NK-92 (cell line): ENCODE measurements around the gene MAD1L1.

Source experiments
- DNase-seq: peaks from one replicate; lab custom pipeline; 2025; ENCODE audit not compliant: unreplicated experiment; lab: John Stamatoyannopoulos, UW

Gene MAD1L1

GRCh38 chr7:2120251-2120660 lies 112.5 kb downstream of the MAD1L1 start:
- no peak for DNase-seq

- DNase-seq = no peak
Observed at GRCh38 chr7:2118630-2119190, 114.0 kb downstream of the MAD1L1 start.

- DNase-seq = no peak
Observed at GRCh38 chr7:2118056-2118455, 114.7 kb downstream of the MAD1L1 start.

GRCh38 chr7:2117646-2118045 lies 115.1 kb downstream of the MAD1L1 start:
- no peak for DNase-seq

- no peak for DNase-seq
Observed at GRCh38 chr7:2116989-2117591, 115.7 kb downstream of the MAD1L1 start.

- DNase-seq = no peak
Observed at GRCh38 chr7:2116448-2116810, 116.3 kb downstream of the MAD1L1 start.

GRCh38 chr7:2115760-2116447 lies 116.8 kb downstream of the MAD1L1 start:
- DNase-seq = no peak

- no peak for DNase-seq
Observed at GRCh38 chr7:2114926-2115759, 117.6 kb downstream of the MAD1L1 start.

- DNase-seq = no peak
Observed at GRCh38 chr7:2114052-2114451, 118.7 kb downstream of the MAD1L1 start.

- DNase-seq = no peak
Observed at GRCh38 chr7:2112261-2113198, 120.2 kb downstream of the MAD1L1 start.

- DNase-seq = no peak
Observed at GRCh38 chr7:2111568-2111967, 121.2 kb downstream of the MAD1L1 start.

GRCh38 chr7:2110610-2111396 lies 121.9 kb downstream of the MAD1L1 start:
- DNase-seq = no peak

- no peak for DNase-seq
Observed at GRCh38 chr7:2109936-2110609, 122.7 kb downstream of the MAD1L1 start.

- no peak for DNase-seq
Observed at GRCh38 chr7:2109251-2109872, 123.4 kb downstream of the MAD1L1 start.

GRCh38 chr7:2108501-2109250 lies 124.1 kb downstream of the MAD1L1 start:
- no peak for DNase-seq

GRCh38 chr7:2108071-2108455 lies 124.7 kb downstream of the MAD1L1 start:
- no peak for DNase-seq

- no peak for DNase-seq
Observed at GRCh38 chr7:2107386-2108070, 125.2 kb downstream of the MAD1L1 start.

- no peak for DNase-seq
Observed at GRCh38 chr7:2106924-2107323, 125.8 kb downstream of the MAD1L1 start.
